Keratinocyte (primary cell): ENCODE measurements around the gene SOWAHB. TPM values are rescaled to one million over a fixed set of nuclear protein-coding genes. Genes with fewer than 3 reads are reported as not detected.

Experiments used
- DNase-seq: peaks from one replicate; pipeline ENCODE4 v3.0.0-alpha.2; 2011; ENCODE audit warnings: low read depth, missing footprints, low spot score
- FAIRE-seq: peaks from 2 replicates; lab custom pipeline; 2011; peaks lifted over from hg19 to GRCh38; lab: Jason Lieb, UNC
- H2AFZ ChIP-seq: 2 replicates; pipeline ENCODE4 v1.6.0; 2012; ENCODE audit warnings: low read length, control low read depth, inconsistent platforms; ENCODE audit not compliant: control insufficient read depth
- H3K27ac ChIP-seq: 2 replicates; pipeline ENCODE4 v1.5.1; 2011; ENCODE audit warnings: low read length; ENCODE audit not compliant: control insufficient read depth, insufficient read depth
- H3K27me3 ChIP-seq: 3 replicates; pipeline ENCODE4 v1.6.0; 2011; ENCODE audit warnings: low read length; ENCODE audit not compliant: control insufficient read depth, insufficient read depth; ENCODE audit errors: extremely low read depth
- H3K36me3 ChIP-seq, 2 experiments: 2 replicates in 1 of 2; 3 replicates in 1 of 2; pipeline ENCODE4 v1.5.1; 2011; ENCODE audit warnings: low read length in 2 of 2, mild to moderate bottlenecking in 1 of 2; ENCODE audit not compliant: control insufficient read depth in 2 of 2, insufficient read depth in 2 of 2; ENCODE audit errors: extremely low read depth in 1 of 2
- H3K4me1 ChIP-seq: 3 replicates; pipeline ENCODE4 v1.5.1; 2011; ENCODE audit warnings: low read length; ENCODE audit not compliant: control insufficient read depth, insufficient read depth; ENCODE audit errors: extremely low read depth
- H3K4me2 ChIP-seq: 3 replicates; pipeline ENCODE4 v1.6.0; 2011; ENCODE audit warnings: low read depth, low read length; ENCODE audit not compliant: control insufficient read depth, insufficient read depth; ENCODE audit errors: extremely low read depth
- H3K4me3 ChIP-seq, 3 experiments: fragments of 200-600 bp in 1 of 3; sonication (generic) in 1 of 3; 2 replicates in 2 of 3; 3 replicates in 1 of 3; pipeline ENCODE4 v1.5.1; 2011 to 2016; ENCODE audit warnings: low read length in 3 of 3, mild to moderate bottlenecking in 3 of 3, control low read depth in 2 of 3, inconsistent platforms in 1 of 3, low read depth in 1 of 3, mixed read lengths in 1 of 3, mixed run types in 1 of 3, moderate library complexity in 1 of 3; ENCODE audit not compliant: control insufficient read depth in 2 of 3, insufficient read depth in 2 of 3; ENCODE audit errors: extremely low read depth in 1 of 3
- H3K79me2 ChIP-seq: 2 replicates; pipeline ENCODE4 v1.6.0; 2012; ENCODE audit warnings: low read length; ENCODE audit not compliant: control insufficient read depth, insufficient read depth
- H3K9ac ChIP-seq: 3 replicates; pipeline ENCODE4 v1.6.0; 2011; ENCODE audit warnings: low read length; ENCODE audit not compliant: control insufficient read depth, insufficient read depth; ENCODE audit errors: extremely low read depth
- H3K9me1 ChIP-seq: 3 replicates; pipeline ENCODE4 v1.6.0; 2011; ENCODE audit warnings: low read length; ENCODE audit not compliant: control insufficient read depth, insufficient read depth; ENCODE audit errors: extremely low read depth
- H3K9me3 ChIP-seq: 2 replicates; pipeline ENCODE4 v1.5.1; 2012; ENCODE audit warnings: low read depth, low read length; ENCODE audit not compliant: control insufficient read depth
- H4K20me1 ChIP-seq: 3 replicates; pipeline ENCODE4 v1.6.0; 2011; ENCODE audit warnings: low read length; ENCODE audit not compliant: control insufficient read depth, insufficient read depth; ENCODE audit errors: extremely low read depth
- CTCF ChIP-seq, 3 experiments: IDR thresholded peaks in 1 of 3; conservative IDR thresholded peaks in 1 of 3; optimal IDR thresholded peaks in 1 of 3; 2 replicates in 2 of 3; 3 replicates in 1 of 3; pipeline versions ENCODE3 to v1.5.1; 2011; ENCODE audit warnings: low read length in 3 of 3, mild to moderate bottlenecking in 3 of 3, moderate library complexity in 2 of 3, control low read depth in 1 of 3, inconsistent platforms in 1 of 3; ENCODE audit not compliant: insufficient read depth in 2 of 3; ENCODE audit errors: extremely low read depth in 1 of 3
- EZH2 ChIP-seq: IDR thresholded peaks from one replicate; pipeline ENCODE4 v1.6.1; 2012; ENCODE audit warnings: inconsistent platforms, mild to moderate bottlenecking, low read length, moderate library complexity
- dilution Hi-C: fragments of 300-500 bp; cut with MboI; formaldehyde crosslinking; loops from one replicate; pipeline ENCODE4 v1.7.0; 2020; ENCODE audit warnings: low sequenced_read_pairs; ENCODE audit not compliant: extremely low pct_ligation_motif_present
- polyA plus RNA-seq, 5 experiments: library from polyadenylated mRNA; depleted of rRNA in 3 of 5; stranded (reverse) in 3 of 5; stranded (forward) in 1 of 5; unstranded in 1 of 5; fragments of >200 nt; gene quantifications; 1 replicate in 1 of 5; 2 replicates in 3 of 5; 3 replicates in 1 of 5; pipeline versions ENCODE4 v1.2.1 to v1.2.3, GENCODE V29; 2011 to 2012; ENCODE audit warnings: missing spikeins in 2 of 5, low read depth in 1 of 5, low replicate concordance in 1 of 5

SOWAHB gene
- polyA plus RNA-seq, 1 donor (not counting 4 experiments of a cell fraction or from before 2014, with no cell fraction given): 0.18 TPM

GRCh38 chr4:76854858-76855257, 43.1 kb downstream of the SOWAHB start:
- Histone ChIP-seq H4K20me1 (no peaks in the 10 kb centered on the region), H3K9ac (no peak overlapping the region), H3K27ac (no peak overlapping the region), H3K36me3 (no peaks in the 10 kb centered on the region), H3K4me1 (peaks cover 2% of the 10 kb centered on the region), H3K79me2 (no peaks in the 10 kb centered on the region), H3K4me3 (no peak overlapping the region), H2AFZ (no peak overlapping the region), H3K4me2 (no peak overlapping the region), H3K27me3 (no peaks in the 10 kb centered on the region), H3K9me1 (no peaks in the 10 kb centered on the region), H3K9me3 (no peaks in the 10 kb centered on the region)
- no peak for DNase-seq
- no peak for FAIRE-seq
- TF ChIP-seq EZH2 (no peak), CTCF (optimal IDR thresholded peaks at IDR 0.05 in 1 of 3, IDR thresholded peaks at IDR 0.05 in 1 of 3, conservative IDR thresholded peaks at IDR 0.05 in 1 of 3; ENCODE audit: extremely low read depth in 1 of 3, insufficient read depth in 2 of 3, low read length in 3 of 3) (no peak)
- dilution Hi-C loops: no loop called here

GRCh38 chr4:76851375-76851774, 46.6 kb downstream of the SOWAHB start:
- Histone ChIP-seq H3K27ac (no peak overlapping the region), H3K9ac (no peak overlapping the region)
- no peak for DNase-seq

More at GRCh38 chr4:76851375-76851774, 46.6 kb downstream of the SOWAHB start:
- Histone ChIP-seq H4K20me1 (no peaks in the 10 kb centered on the region), H2AFZ (no peak overlapping the region), H3K27me3 (peaks cover 5% of the 10 kb centered on the region), H3K4me2 (no peak overlapping the region), H3K4me3 (no peak overlapping the region), H3K79me2 (no peaks in the 10 kb centered on the region), H3K9me1 (no peaks in the 10 kb centered on the region), H3K9me3 (no peaks in the 10 kb centered on the region), H3K36me3 (no peaks in the 10 kb centered on the region), H3K4me1 (peaks cover 5% of the 10 kb centered on the region)
- FAIRE-seq: no peak
- dilution Hi-C loops: no loop called here
- no peak for TF ChIP-seq CTCF (optimal IDR thresholded peaks at IDR 0.05 in 1 of 3, IDR thresholded peaks at IDR 0.05 in 1 of 3, conservative IDR thresholded peaks at IDR 0.05 in 1 of 3; ENCODE audit: extremely low read depth in 1 of 3, insufficient read depth in 2 of 3, low read length in 3 of 3)
- TF ChIP-seq EZH2: no peak
